GM18868 (cell line): Measurements from ENCODE around the gene FXYD5.

Experiments used
- ATAC-seq: cut with Tn5 transposase; IDR thresholded peaks from one replicate; pipeline ENCODE4 v1.9.1; 2021; ENCODE audit warnings: mild to moderate bottlenecking, moderate library complexity; ENCODE audit not compliant: unreplicated experiment

Gene FXYD5

GRCh38 chr19:35211545-35212230, 57.2 kb downstream of the FXYD5 start:
- ATAC-seq, result no peak

- ATAC-seq, result no peak
Observed at GRCh38 chr19:35212241-35212640, 57.7 kb downstream of the FXYD5 start.

GRCh38 chr19:35213663-35214632, 59.4 kb downstream of the FXYD5 start:
- ATAC-seq, result peak; percentile 63

GRCh38 chr19:35214766-35215422, 60.4 kb downstream of the FXYD5 start:
- ATAC-seq, result no peak

GRCh38 chr19:35216016-35216832, 61.7 kb downstream of the FXYD5 start:
- ATAC-seq, result no peak

- no peak for ATAC-seq
Observed at GRCh38 chr19:35216833-35217648, 62.5 kb downstream of the FXYD5 start.

- no peak for ATAC-seq
Observed at GRCh38 chr19:35217649-35217990, 63.1 kb downstream of the FXYD5 start.

GRCh38 chr19:35219008-35219407, 64.5 kb downstream of the FXYD5 start:
- no peak for ATAC-seq
